ENCODE measurements around the gene SRC. TPM values are rescaled to one million over a fixed set of nuclear protein-coding genes. Genes with fewer than 3 reads are reported as not detected.

SRC gene
- total RNA-seq, 1 donor from 2014 or later = 72.7 TPM

- H3K36me3 Mint-ChIP-seq (ENCODE audit: low read depth) = peaks cover 30% of the 10 kb centered on the region
- peaks cover 65% of the 10 kb centered on the region for H3K4me1 Mint-ChIP-seq
- no peaks in the 10 kb centered on the region for H3K9me3 Mint-ChIP-seq
- no peaks in the 10 kb centered on the region for H3K27me3 Mint-ChIP-seq
- intact Hi-C loops (cut with micrococcal nuclease) = loop anchor here (2.0 to 5.0 kb wide), 3 partner anchors 13 to 35 kb away; no protein-coding TSS in a partner anchor
- no peak for ATAC-seq (ENCODE audit: low read depth)
- DNase-seq = no peak
- H3K27ac Mint-ChIP-seq = no peak overlapping the region
- H3K4me3 Mint-ChIP-seq = no peak overlapping the region
- POLR2A ChIA-PET = interaction anchor here (0.6 to 2.0 kb wide), 3 partner anchors 11 to 25 kb away, joined by 3 to 5 read pairs (median 5); no protein-coding TSS in a partner anchor
- CTCF ChIA-PET = no interaction called here
- no peak for TF ChIP-seq CTCF (IDR thresholded peaks at IDR 0.05)
These were observed 6.0 kb downstream of the SRC start for GRCh38 chr20:37351689-37352607.

GRCh38 chr20:37352608-37352980 lies 6.7 kb downstream of the SRC start:
- H3K9me3 Mint-ChIP-seq = no peaks in the 10 kb centered on the region
- no peak overlapping the region for H3K27ac Mint-ChIP-seq
- ATAC-seq (ENCODE audit: low read depth) (no peak), DNase-seq (no peak)
- no peak overlapping the region for H3K4me3 Mint-ChIP-seq
- peaks cover 66% of the 10 kb centered on the region for H3K4me1 Mint-ChIP-seq
- CTCF ChIA-PET = no interaction called here
- no peaks in the 10 kb centered on the region for H3K27me3 Mint-ChIP-seq
- intact Hi-C loops (cut with micrococcal nuclease) = loop anchor here (5.0 kb wide), 1 partner anchor 35 kb away; no protein-coding TSS in a partner anchor
- H3K36me3 Mint-ChIP-seq (ENCODE audit: low read depth) = peaks cover 32% of the 10 kb centered on the region
- TF ChIP-seq CTCF (IDR thresholded peaks at IDR 0.05) = no peak
- POLR2A ChIA-PET = interaction anchor here (2.0 kb wide), 1 partner anchor 10 kb away, joined by 5 read pairs; no protein-coding TSS in a partner anchor

- intact Hi-C loops (cut with micrococcal nuclease) = loop anchor here (5.0 kb wide), 1 partner anchor 36 kb away; no protein-coding TSS in a partner anchor
- no peak for ATAC-seq (ENCODE audit: low read depth)
- ChIA-PET POLR2A (no interaction called here), CTCF (no interaction called here)
- H3K27ac Mint-ChIP-seq = no peak overlapping the region
- no peaks in the 10 kb centered on the region for H3K9me3 Mint-ChIP-seq
- H3K4me3 Mint-ChIP-seq = no peak overlapping the region
- H3K36me3 Mint-ChIP-seq (ENCODE audit: low read depth) = peaks cover 32% of the 10 kb centered on the region
- no peaks in the 10 kb centered on the region for H3K27me3 Mint-ChIP-seq
- peaks cover 62% of the 10 kb centered on the region for H3K4me1 Mint-ChIP-seq
- DNase-seq = no peak
- no peak for TF ChIP-seq CTCF (IDR thresholded peaks at IDR 0.05)
These were observed 7.4 kb downstream of the SRC start for GRCh38 chr20:37353285-37353849.

- no peak overlapping the region for H3K27ac Mint-ChIP-seq
These were observed 8.6 kb downstream of the SRC start for GRCh38 chr20:37354210-37355195.

More at GRCh38 chr20:37354210-37355195, 8.6 kb downstream of the SRC start:
- Mint-ChIP-seq H3K36me3 (ENCODE audit: low read depth) (peaks cover 26% of the 10 kb centered on the region), H3K4me1 (peaks cover 50% of the 10 kb centered on the region), H3K9me3 (no peaks in the 10 kb centered on the region), H3K27me3 (no peaks in the 10 kb centered on the region), H3K4me3 (no peak overlapping the region)
- ChIA-PET CTCF (no interaction called here), POLR2A (interaction anchor here (0.7 kb wide), 1 partner anchor 90 kb away, joined by 5 read pairs; no protein-coding TSS in a partner anchor)
- intact Hi-C loops (cut with micrococcal nuclease) = loop anchor here (5.0 kb wide), 1 partner anchor 37 kb away; no protein-coding TSS in a partner anchor
- DNase-seq (no peak), ATAC-seq (ENCODE audit: low read depth) (no peak)
- no peak for TF ChIP-seq CTCF (IDR thresholded peaks at IDR 0.05)
